Spleen (tissue), 7 donors: ENCODE data around the gene FOLR1.

Experiments used
- POLR2AphosphoS5 ChIP-seq, 3 donors: sonication (generic); formaldehyde crosslinking; IDR thresholded peaks; one replicate each; pipeline ENCODE4 v1.5.1; 2017; ENCODE audit warnings: antibody characterized with exemption in 3 of 3
- TF ChIP-seq, protein P1 (sequence below), 11 experiments: fragments of 200-600 bp in 7 of 11; fragments of 450-650 bp in 4 of 11; sonication (generic) in 4 of 11; IDR thresholded peaks in 8 of 11; conservative IDR thresholded peaks in 3 of 11; 1 replicate in 7 of 11; 2 replicates in 4 of 11; pipeline versions ENCODE4 v1.4.0 to v1.8.0; 2016 to 2021; ENCODE audit warnings: antibody characterized with exemption in 11 of 11, inconsistent platforms in 4 of 11, mild to moderate bottlenecking in 1 of 11
- donor health status: DM: no; HTN: no; CAD: no; lungs with moderate emphysema.
- donor health status: DM: no; HTN: no; CAD: no.
- donor health status: DM: no; HTN: no; CAD: no.

GRCh38 chr11:72179049-72179803 lies 12.7 kb upstream of the FOLR1 start:
- TF ChIP-seq, protein P1, sequence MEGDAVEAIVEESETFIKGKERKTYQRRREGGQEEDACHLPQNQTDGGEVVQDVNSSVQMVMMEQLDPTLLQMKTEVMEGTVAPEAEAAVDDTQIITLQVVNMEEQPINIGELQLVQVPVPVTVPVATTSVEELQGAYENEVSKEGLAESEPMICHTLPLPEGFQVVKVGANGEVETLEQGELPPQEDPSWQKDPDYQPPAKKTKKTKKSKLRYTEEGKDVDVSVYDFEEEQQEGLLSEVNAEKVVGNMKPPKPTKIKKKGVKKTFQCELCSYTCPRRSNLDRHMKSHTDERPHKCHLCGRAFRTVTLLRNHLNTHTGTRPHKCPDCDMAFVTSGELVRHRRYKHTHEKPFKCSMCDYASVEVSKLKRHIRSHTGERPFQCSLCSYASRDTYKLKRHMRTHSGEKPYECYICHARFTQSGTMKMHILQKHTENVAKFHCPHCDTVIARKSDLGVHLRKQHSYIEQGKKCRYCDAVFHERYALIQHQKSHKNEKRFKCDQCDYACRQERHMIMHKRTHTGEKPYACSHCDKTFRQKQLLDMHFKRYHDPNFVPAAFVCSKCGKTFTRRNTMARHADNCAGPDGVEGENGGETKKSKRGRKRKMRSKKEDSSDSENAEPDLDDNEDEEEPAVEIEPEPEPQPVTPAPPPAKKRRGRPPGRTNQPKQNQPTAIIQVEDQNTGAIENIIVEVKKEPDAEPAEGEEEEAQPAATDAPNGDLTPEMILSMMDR (IDR thresholded peaks at IDR 0.05 in 8 of 11, conservative IDR thresholded peaks at IDR 0.05 in 3 of 11): no peak
- no peak for TF ChIP-seq POLR2AphosphoS5 (IDR thresholded peaks at IDR 0.05)
